GM23248 (cell line): ENCODE measurements around the gene NCK2. TPM values are rescaled to one million over a fixed set of nuclear protein-coding genes. Genes with fewer than 3 reads are reported as not detected.
"Not testable (repeated sequence)": the region's sequence is repeated elsewhere in the genome, so short reads cannot be mapped to it uniquely, and the experiment has no call there.

Source experiments
- DNase-seq: peaks from one replicate; pipeline ENCODE4 v3.0.0-alpha.2; 2015
- H2AFZ ChIP-seq: fragments of 200-600 bp; sonication (generic); 2 replicates; pipeline ENCODE4 v1.6.1; 2016; ENCODE audit warnings: antibody characterized with exemption
- H3F3A ChIP-seq: fragments of 200-600 bp; sonication (generic); 2 replicates; pipeline ENCODE4 v1.6.1; 2016; ENCODE audit warnings: mild to moderate bottlenecking, antibody characterized with exemption, mixed run types; ENCODE audit not compliant: insufficient read depth
- H3K27ac ChIP-seq: fragments of 200-600 bp; sonication (generic); 2 replicates; pipeline ENCODE4 v1.5.1; 2016; ENCODE audit warnings: mild to moderate bottlenecking
- H3K27me3 ChIP-seq: fragments of 200-600 bp; sonication (generic); replicated peaks from 2 replicates; pipeline ENCODE4 v1.6.1; 2016; ENCODE audit warnings: mild to moderate bottlenecking; ENCODE audit not compliant: insufficient read depth
- H3K36me3 ChIP-seq: fragments of 200-600 bp; sonication (generic); 2 replicates; pipeline ENCODE4 v1.6.1; 2016; ENCODE audit warnings: low read depth, mild to moderate bottlenecking
- H3K4me1 ChIP-seq: fragments of 200-600 bp; sonication (generic); 2 replicates; pipeline ENCODE4 v1.6.1; 2016; ENCODE audit warnings: mild to moderate bottlenecking; ENCODE audit not compliant: insufficient read depth
- H3K4me2 ChIP-seq: fragments of 200-600 bp; sonication (generic); one replicate; pipeline ENCODE4 v1.6.1; 2016; ENCODE audit warnings: mild to moderate bottlenecking; ENCODE audit not compliant: unreplicated experiment
- H3K4me3 ChIP-seq: fragments of 200-600 bp; sonication (generic); 2 replicates; pipeline ENCODE4 v1.5.1; 2016; ENCODE audit warnings: mild to moderate bottlenecking
- H3K79me2 ChIP-seq: fragments of 200-600 bp; sonication (generic); 2 replicates; pipeline ENCODE4 v1.6.1; 2016; ENCODE audit warnings: mild to moderate bottlenecking; ENCODE audit not compliant: insufficient read depth
- H3K9ac ChIP-seq: fragments of 200-600 bp; sonication (generic); 2 replicates; pipeline ENCODE4 v1.6.1; 2016; ENCODE audit warnings: mild to moderate bottlenecking
- H3K9me2 ChIP-seq: fragments of 200-600 bp; sonication (generic); 2 replicates; pipeline ENCODE4 v1.6.1; 2016; ENCODE audit warnings: mixed run types, mild to moderate bottlenecking, moderate library complexity; ENCODE audit not compliant: insufficient read depth
- H3K9me3 ChIP-seq: fragments of 200-600 bp; sonication (generic); one replicate; pipeline ENCODE4 v1.6.1; 2017; ENCODE audit warnings: low read depth
- H4K20me1 ChIP-seq: fragments of 200-600 bp; sonication (generic); 2 replicates; pipeline ENCODE4 v1.6.0; 2016; ENCODE audit not compliant: insufficient read depth
- EZH2 ChIP-seq: fragments of 200-600 bp; sonication (generic); IDR thresholded peaks from 2 replicates; pipeline ENCODE4 v1.6.1; 2018; ENCODE audit warnings: antibody characterized with exemption, mild to moderate bottlenecking; ENCODE audit not compliant: insufficient read depth, poor library complexity, severe bottlenecking
- EZH2phosphoT487 ChIP-seq: fragments of 200-600 bp; sonication (generic); IDR thresholded peaks from 2 replicates; pipeline ENCODE4 v1.6.1; 2018; ENCODE audit warnings: antibody characterized with exemption, moderate library complexity, mild to moderate bottlenecking, low read depth; ENCODE audit not compliant: insufficient read depth
- WGBS, 2 experiments: methylation state at CpG; one replicate each; pipeline ENCODE4 v1.1.6; 2015 to 2017; ENCODE audit warnings: low lambda C conversion rate in 2 of 2, low coverage in 1 of 2; ENCODE audit errors: missing lambda C conversion rate in 2 of 2; 5-methylcytosine and 5-hydroxymethylcytosine counted together
- in situ Hi-C: fragments of 300-500 bp; cut with MboI; formaldehyde crosslinking; loops from 2 replicates; pipeline ENCODE4 v1.15.0; 2020
- polyA plus RNA-seq: library from polyadenylated mRNA; unstranded; fragments of >200 nt; fragmentation: Nextera tagmentation; extraction: Ambion mirVana; gene quantifications from 2 replicates; pipeline ENCODE4 v1.2.1, GENCODE V29; 2016
- total RNA-seq: library from RNA; depleted of rRNA; stranded (reverse); fragments of >200 nt; shearing (Covaris generic); gene quantifications from 2 replicates; pipeline ENCODE4 v1.2.3, GENCODE V29; 2014

NCK2 gene
- total and polyA plus RNA-seq, 2 experiments from 2014 or later = 5.1 to 25.2 TPM

- no peaks in the 10 kb centered on the region for H3K4me1 ChIP-seq
- H3K9me2 ChIP-seq = no peaks in the 10 kb centered on the region
- DNase-seq = no peak
- no peak overlapping the region for H2AFZ ChIP-seq
- WGBS, 2 experiments = 89 to 91% methylated on average over 5 of the region's 5 CpGs
- H3K27me3 ChIP-seq = no peaks in the 10 kb centered on the region
- H3F3A ChIP-seq = no peaks in the 10 kb centered on the region
- no peak overlapping the region for H3K4me3 ChIP-seq
- H3K27ac ChIP-seq = no peak overlapping the region
- H3K9ac ChIP-seq = no peak overlapping the region
- in situ Hi-C loops = no loop called here
- TF ChIP-seq EZH2 = no peak
- TF ChIP-seq EZH2phosphoT487 = no peak
- no peaks in the 10 kb centered on the region for H3K36me3 ChIP-seq
- peaks cover 99% of the 10 kb centered on the region for H3K79me2 ChIP-seq
- H3K4me2 ChIP-seq = no peak overlapping the region
- H3K9me3 ChIP-seq = no peaks in the 10 kb centered on the region
- H4K20me1 ChIP-seq = peaks cover 4% of the 10 kb centered on the region; the same call in 1 of the 2 replicates
These were observed 9.3 kb downstream of the NCK2 start for GRCh38 chr2:105754011-105754410.

- Histone ChIP-seq H4K20me1 (no peaks in the 10 kb centered on the region), H3K27ac (no peak overlapping the region), H3K9me2 (no peaks in the 10 kb centered on the region), H3K9ac (no peak overlapping the region), H3K9me3 (no peaks in the 10 kb centered on the region), H2AFZ (no peak overlapping the region), H3F3A (no peaks in the 10 kb centered on the region), H3K79me2 (peaks cover 98% of the 10 kb centered on the region), H3K27me3 (no peaks in the 10 kb centered on the region), H3K4me1 (no peaks in the 10 kb centered on the region), H3K36me3 (no peaks in the 10 kb centered on the region), H3K4me2 (no peak overlapping the region), H3K4me3 (no peak overlapping the region)
- in situ Hi-C loops = no loop called here
- no peak for TF ChIP-seq EZH2phosphoT487
- TF ChIP-seq EZH2 = no peak
- WGBS, 2 experiments = 97% methylated on average over 6 of the region's 6 CpGs
- DNase-seq = no peak
These were observed 10.3 kb downstream of the NCK2 start for GRCh38 chr2:105754994-105755393.

- no peak for DNase-seq
- Histone ChIP-seq H3K4me2 (no peak overlapping the region), H3K4me3 (no peak overlapping the region), H3K4me1 (no peaks in the 10 kb centered on the region), H3K79me2 (peaks cover 98% of the 10 kb centered on the region), H3K9ac (no peak overlapping the region), H2AFZ (no peak overlapping the region), H3K27me3 (no peaks in the 10 kb centered on the region), H3K36me3 (no peaks in the 10 kb centered on the region), H3K9me2 (no peaks in the 10 kb centered on the region), H3K9me3 (no peaks in the 10 kb centered on the region), H3F3A (no peaks in the 10 kb centered on the region), H4K20me1 (no peaks in the 10 kb centered on the region), H3K27ac (no peak overlapping the region)
- TF ChIP-seq EZH2phosphoT487 = no peak
- TF ChIP-seq EZH2 = no peak
- in situ Hi-C loops = no loop called here
- WGBS, 2 experiments = 57 to 62% methylated on average over 4 of the region's 4 CpGs
These were observed 11.2 kb downstream of the NCK2 start for GRCh38 chr2:105755895-105756294.

- Histone ChIP-seq H3K4me3 (no peak overlapping the region), H3K9ac (no peak overlapping the region), H3K27ac (no peak overlapping the region), H3K4me2 (no peak overlapping the region), H3F3A (no peaks in the 10 kb centered on the region), H3K4me1 (no peaks in the 10 kb centered on the region), H3K79me2 (peaks cover 98% of the 10 kb centered on the region), H2AFZ (no peak overlapping the region), H3K36me3 (no peaks in the 10 kb centered on the region), H4K20me1 (no peaks in the 10 kb centered on the region), H3K9me2 (no peaks in the 10 kb centered on the region), H3K27me3 (no peaks in the 10 kb centered on the region), H3K9me3 (no peaks in the 10 kb centered on the region)
- 96 to 97% methylated on average over 4 of the region's 4 CpGs for WGBS, 2 experiments
- TF ChIP-seq EZH2phosphoT487 = no peak
- TF ChIP-seq EZH2 = no peak
- DNase-seq = no peak
- in situ Hi-C loops = no loop called here
These were observed 11.7 kb downstream of the NCK2 start for GRCh38 chr2:105756435-105756834.

GRCh38 chr2:105756865-105757264 is 12.2 kb downstream of the NCK2 start:
- H3K27ac ChIP-seq, H3K9me2 ChIP-seq, H3K27me3 ChIP-seq, H3K36me3 ChIP-seq, H4K20me1 ChIP-seq, H3K9ac ChIP-seq, H3K4me2 ChIP-seq, H3F3A ChIP-seq, H3K9me3 ChIP-seq, in situ Hi-C loops, DNase-seq, H3K4me1 ChIP-seq, H2AFZ ChIP-seq, H3K4me3 ChIP-seq: not testable (repeated sequence)
- 85 to 86% methylated on average over 10 of the region's 10 CpGs for WGBS, 2 experiments
- peaks cover 98% of the 10 kb centered on the region for H3K79me2 ChIP-seq
